Measurements from ENCODE around the gene SH3D19. TPM values are rescaled to one million over a fixed set of nuclear protein-coding genes. Genes with fewer than 3 reads are reported as not detected.

SH3D19 gene
- total RNA-seq, 4 donors from 2014 or later = 35.1 to 113 (median 38.6) TPM

DNA sequence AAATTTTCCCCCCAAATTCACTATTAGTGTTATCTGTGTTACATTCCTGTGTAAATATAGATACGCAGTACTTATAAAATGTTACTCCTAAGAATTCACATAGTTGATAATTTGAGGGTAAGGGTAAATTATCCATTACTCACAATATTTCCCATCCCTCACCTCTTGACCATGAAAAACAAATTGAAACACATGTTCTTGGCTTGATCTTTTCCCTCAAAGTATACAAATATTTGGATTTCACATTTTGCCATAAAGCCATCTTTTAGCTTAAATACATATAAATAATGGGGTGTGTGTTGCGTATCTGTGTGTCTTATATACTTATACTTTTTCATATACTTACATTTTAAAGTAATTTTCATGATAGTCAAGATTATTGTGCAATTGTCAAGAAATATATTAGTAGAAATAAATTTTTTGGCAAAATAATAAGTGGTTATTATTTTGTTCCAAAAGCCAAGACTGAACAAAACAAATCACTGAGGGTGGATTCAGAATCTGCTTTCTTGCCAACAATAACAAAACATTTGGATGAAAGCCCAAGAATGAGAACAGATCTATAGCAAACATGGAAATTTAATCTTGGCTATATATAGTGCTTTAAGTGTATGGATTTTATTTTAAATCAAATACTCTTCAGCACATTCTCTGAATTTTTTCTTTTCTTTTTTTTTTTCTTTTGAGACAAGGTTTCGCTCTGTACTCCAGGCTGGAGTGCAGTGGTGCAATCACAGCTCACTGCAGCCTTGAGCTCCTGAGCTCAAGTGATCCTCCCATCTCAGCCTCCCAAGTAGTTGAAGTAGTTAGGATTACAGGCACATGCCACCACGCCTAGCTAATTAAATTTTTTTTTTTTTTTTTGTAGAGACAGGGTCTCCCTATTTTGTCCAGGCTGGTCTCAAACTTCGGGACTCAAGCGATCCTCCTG, 97.0 kb downstream of the SH3D19 start:
- Histone ChIP-seq H3K36me3 (no peaks in the 10 kb centered on the region), H3K27ac (peak overlapping the region in 3 of 4 donors; percentile 61 to 72 (median 69)), H3K9me3 (no peaks in the 10 kb centered on the region), H3K4me3 (peak overlapping the region in 3 of 4 donors; percentile 29 to 51 (median 38)), H3K4me1 (peaks cover 8 to 54% (median 13%) of the 10 kb centered on the region in 3 donors), H3K27me3 (no peaks in the 10 kb centered on the region)
- intact Hi-C loops (cut with DNase I) = no loop called here
- DNase-seq = no peak
- TF ChIP-seq, protein P1, sequence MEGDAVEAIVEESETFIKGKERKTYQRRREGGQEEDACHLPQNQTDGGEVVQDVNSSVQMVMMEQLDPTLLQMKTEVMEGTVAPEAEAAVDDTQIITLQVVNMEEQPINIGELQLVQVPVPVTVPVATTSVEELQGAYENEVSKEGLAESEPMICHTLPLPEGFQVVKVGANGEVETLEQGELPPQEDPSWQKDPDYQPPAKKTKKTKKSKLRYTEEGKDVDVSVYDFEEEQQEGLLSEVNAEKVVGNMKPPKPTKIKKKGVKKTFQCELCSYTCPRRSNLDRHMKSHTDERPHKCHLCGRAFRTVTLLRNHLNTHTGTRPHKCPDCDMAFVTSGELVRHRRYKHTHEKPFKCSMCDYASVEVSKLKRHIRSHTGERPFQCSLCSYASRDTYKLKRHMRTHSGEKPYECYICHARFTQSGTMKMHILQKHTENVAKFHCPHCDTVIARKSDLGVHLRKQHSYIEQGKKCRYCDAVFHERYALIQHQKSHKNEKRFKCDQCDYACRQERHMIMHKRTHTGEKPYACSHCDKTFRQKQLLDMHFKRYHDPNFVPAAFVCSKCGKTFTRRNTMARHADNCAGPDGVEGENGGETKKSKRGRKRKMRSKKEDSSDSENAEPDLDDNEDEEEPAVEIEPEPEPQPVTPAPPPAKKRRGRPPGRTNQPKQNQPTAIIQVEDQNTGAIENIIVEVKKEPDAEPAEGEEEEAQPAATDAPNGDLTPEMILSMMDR (IDR thresholded peaks at IDR 0.05) = no peak
- no peak for TF ChIP-seq POLR2A (IDR thresholded peaks at IDR 0.05)
- WGBS, 2 donors = 48 to 76% methylated on average over 4 to 6 of the region's 6 CpGs

DNA sequence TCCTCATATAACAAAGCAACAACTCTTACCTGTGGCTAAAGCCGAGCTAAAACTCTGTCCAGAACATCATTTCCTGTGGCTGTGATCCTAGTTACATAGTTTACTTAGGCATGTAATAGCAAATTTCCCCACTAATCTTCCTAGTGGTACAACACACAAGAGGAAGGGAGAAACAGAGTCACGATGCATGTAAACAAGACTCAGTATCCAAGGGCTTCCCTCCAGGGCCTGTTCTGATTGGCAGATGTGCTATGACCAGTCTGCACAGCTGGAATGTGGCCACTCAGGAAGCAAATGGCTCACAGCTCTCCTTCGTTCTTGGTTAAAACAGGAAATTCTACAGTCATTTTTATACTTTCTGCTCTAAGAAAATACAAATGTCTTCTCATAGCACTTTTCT, 97.7 kb downstream of the SH3D19 start:
- H3K27ac ChIP-seq = peak overlapping the region; percentile 23 to 72 (median 65)
- H3K36me3 ChIP-seq = no peaks in the 10 kb centered on the region
- intact Hi-C loops (cut with DNase I) = no loop called here
- H3K4me1 ChIP-seq = peaks cover 8 to 51% (median 13%) of the 10 kb centered on the region in 3 donors
- H3K9me3 ChIP-seq = no peaks in the 10 kb centered on the region
- WGBS, 2 donors = 3 to 6% methylated on average over 3 of the region's 3 CpGs
- H3K4me3 ChIP-seq = peak overlapping the region in 3 of 4 donors; percentile 29 to 51 (median 38)
- no peak for DNase-seq
- no peaks in the 10 kb centered on the region for H3K27me3 ChIP-seq
- TF ChIP-seq, protein P1 (IDR thresholded peaks at IDR 0.05) = peak in 1 of 6 experiments; percentile 13
- peak in 1 of 4 donors; percentile 14 for TF ChIP-seq POLR2A (IDR thresholded peaks at IDR 0.05)

DNA sequence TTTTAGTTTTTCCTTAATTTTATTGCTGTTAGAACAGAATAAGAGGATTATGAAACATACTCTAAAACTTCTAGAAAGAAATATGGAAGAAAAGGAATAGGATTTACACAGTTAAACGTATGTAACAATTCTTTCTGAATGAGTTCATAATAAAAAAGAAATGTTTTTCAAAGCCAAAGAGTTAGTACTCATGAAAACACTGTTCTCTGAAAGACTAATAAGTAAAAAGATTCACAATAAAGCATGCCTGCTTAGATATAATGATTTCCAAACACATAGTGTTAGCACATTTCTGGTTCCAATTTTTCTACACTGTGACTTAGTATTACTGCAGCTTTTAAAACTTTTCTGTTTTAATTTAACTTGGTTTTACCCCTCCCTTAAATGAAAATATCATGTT, 98.2 kb downstream of the SH3D19 start:
- no peaks in the 10 kb centered on the region for H3K9me3 ChIP-seq
- H3K36me3 ChIP-seq = no peaks in the 10 kb centered on the region
- 32 to 42% methylated on average over 1 of the region's 1 CpG for WGBS, 2 donors
- peak overlapping the region; percentile 23 to 72 (median 65) for H3K27ac ChIP-seq
- H3K4me1 ChIP-seq = peaks cover 8 to 45% (median 13%) of the 10 kb centered on the region in 3 donors
- TF ChIP-seq, protein P1 (IDR thresholded peaks at IDR 0.05) = no peak
- no peak for TF ChIP-seq POLR2A (IDR thresholded peaks at IDR 0.05)
- intact Hi-C loops (cut with DNase I) = no loop called here
- H3K4me3 ChIP-seq = peak overlapping the region in 3 of 4 donors; percentile 29 to 51 (median 38)
- no peak for DNase-seq
- no peaks in the 10 kb centered on the region for H3K27me3 ChIP-seq

DNA sequence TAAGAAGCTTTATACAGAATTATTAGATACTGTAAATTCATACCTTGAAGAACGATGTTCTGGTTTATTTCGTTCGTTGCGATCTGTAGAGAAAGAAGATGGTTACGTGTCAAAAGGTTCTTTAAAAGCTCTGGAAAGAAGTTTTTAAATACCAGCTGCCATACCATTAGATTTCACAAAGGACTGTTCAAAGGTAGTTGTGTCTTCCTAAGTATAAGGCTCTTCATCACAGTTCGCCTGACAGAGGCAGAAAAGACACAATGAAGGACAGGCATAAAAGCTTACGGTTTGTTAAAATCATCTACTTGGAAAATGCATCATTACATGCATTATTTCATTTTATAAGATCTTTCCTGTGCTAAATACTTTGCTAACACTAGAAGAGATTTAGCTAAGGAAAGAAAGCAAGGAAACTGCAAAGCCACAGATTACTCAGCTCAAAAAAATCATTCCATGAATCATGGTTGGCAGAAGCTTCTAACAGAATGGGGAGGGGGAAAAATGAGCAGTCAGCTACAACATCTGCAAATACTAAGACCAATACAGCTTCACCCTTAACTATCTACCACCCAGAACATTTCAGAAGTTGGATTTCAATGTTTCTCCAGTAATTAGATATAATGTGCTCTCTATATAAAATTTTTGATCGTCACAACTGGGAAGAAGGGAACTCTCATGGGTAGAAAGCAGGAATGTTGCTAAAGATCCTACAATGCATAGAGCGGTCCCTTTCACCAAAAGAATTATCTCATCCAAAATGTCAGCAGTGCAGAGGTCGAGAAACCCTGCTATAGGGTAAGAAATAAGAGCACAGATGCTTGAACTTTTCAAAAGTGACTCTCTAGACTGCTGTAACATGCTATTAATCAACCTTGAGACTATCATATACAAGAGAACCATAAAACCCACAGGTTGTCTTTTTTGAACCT, 99.1 kb downstream of the SH3D19 start:
- intact Hi-C loops (cut with DNase I) = no loop called here
- H3K4me1 ChIP-seq = peaks cover 8 to 36% (median 13%) of the 10 kb centered on the region in 3 donors
- TF ChIP-seq, protein P1 (IDR thresholded peaks at IDR 0.05) = no peak
- no peak for TF ChIP-seq POLR2A (IDR thresholded peaks at IDR 0.05)
- peak overlapping the region; percentile 8 to 72 (median 65) for H3K27ac ChIP-seq
- H3K36me3 ChIP-seq = no peaks in the 10 kb centered on the region
- H3K4me3 ChIP-seq = peak overlapping the region; percentile 3 to 51 (median 34)
- WGBS, 2 donors = 33 to 43% methylated on average over 10 of the region's 10 CpGs
- no peaks in the 10 kb centered on the region for H3K27me3 ChIP-seq
- DNase-seq = no peak
- H3K9me3 ChIP-seq = no peaks in the 10 kb centered on the region

Data from esophagus squamous epithelium (tissue), 5 donors.